Ecto neural progenitor cell (in vitro differentiated cells): ENCODE measurements around the gene MBD4.

Source experiments
- DNase-seq: peaks from one replicate; pipeline ENCODE4 v3.0.0-alpha.2; 2018; ENCODE audit warnings: low spot score

Gene MBD4

GRCh38 chr3:129382366-129382765 lies 57.4 kb downstream of the MBD4 start:
- no peak for DNase-seq
